Mucosa of descending colon (tissue), 3 donors: ENCODE data around the gene ESRRB. TPM values are rescaled to one million over a fixed set of nuclear protein-coding genes. Genes with fewer than 3 reads are reported as not detected.

Experiments used
- ATAC-seq: fragments of 200-7000 bp; cut with Tn5 transposase; one replicate; pipeline ENCODE4 v1.9.1; 2020; ENCODE audit warnings: mild to moderate bottlenecking, moderate library complexity
- DNase-seq, 3 donors: peaks; one replicate each; pipeline ENCODE4 v3.0.0-alpha.2; 2020
- H3K36me3 ChIP-seq: fragments of 200-600 bp; one replicate; pipeline ENCODE4 v1.8.0; 2021; ENCODE audit warnings: low read depth, mild to moderate bottlenecking
- H3K4me1 ChIP-seq: fragments of 200-600 bp; one replicate; pipeline ENCODE4 v1.8.0; 2021; ENCODE audit warnings: low read depth, mild to moderate bottlenecking
- H3K4me3 ChIP-seq: fragments of 200-600 bp; one replicate; pipeline ENCODE4 v1.8.0; 2021; ENCODE audit warnings: mild to moderate bottlenecking
- H3K9me3 ChIP-seq: fragments of 200-600 bp; one replicate; pipeline ENCODE4 v1.8.0; 2021; ENCODE audit warnings: mild to moderate bottlenecking
- intact Hi-C, 2 donors: fragments of 100-400 bp; cut with DNase I in 1 of 2; cut with micrococcal nuclease in 1 of 2; formaldehyde crosslinking; loops; one replicate each; pipeline versions ENCODE4 v1.11.0 to v1.11.1; 2022; cut with DNase I, micrococcal nuclease
- total RNA-seq, 3 donors: library from RNA; stranded (reverse); fragmentation: NEBNext Ultra II Directional in 2 of 3; extraction: Animal tissue kit (Norgen Biotek cat#: 25700) in 2 of 3; gene quantifications; one replicate each; pipeline versions ENCODE4 v1.2.1 to v1.2.4, GENCODE V29; 2021 to 2023
- TF ChIP-seq, protein P1 (sequence below): fragments of 200-600 bp; IDR thresholded peaks from one replicate; pipeline ENCODE4 v1.8.0; 2022; ENCODE audit warnings: antibody characterized with exemption, mild to moderate bottlenecking
- donor health status: DM: no; HTN: no; CAD: no; lungs with moderate emphysema.
- donor health status: DM: no; HTN: no; CAD: no.
- donor health status: DM: no; HTN: yes; CAD: no.

The ESRRB gene
- total RNA-seq, 3 donors from 2014 or later: 0.14 to 0.32 TPM; not detected in 1

DNA sequence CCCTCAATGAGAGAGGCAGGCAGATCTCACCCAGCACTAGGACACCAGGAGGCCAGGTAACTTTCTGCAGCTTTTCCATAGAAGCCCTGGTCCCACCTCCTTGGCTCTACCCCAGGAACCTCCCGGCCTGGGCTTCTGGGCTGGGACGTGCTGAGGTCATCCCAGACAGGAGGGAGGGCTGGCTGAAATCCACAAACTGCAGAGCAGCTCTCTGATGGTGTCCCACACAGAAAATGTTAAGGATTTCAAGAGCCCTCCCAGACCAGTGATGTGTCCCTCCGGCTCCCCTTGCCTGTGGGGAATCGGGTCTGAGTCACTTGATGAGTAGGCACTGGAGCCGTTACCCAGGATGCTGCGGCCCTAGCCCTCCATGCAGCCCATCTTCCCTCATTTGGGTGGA lies 124.1 kb downstream of the ESRRB start:
- intact Hi-C loops: no loop called here
- no peak for DNase-seq
- TF ChIP-seq, protein P1, sequence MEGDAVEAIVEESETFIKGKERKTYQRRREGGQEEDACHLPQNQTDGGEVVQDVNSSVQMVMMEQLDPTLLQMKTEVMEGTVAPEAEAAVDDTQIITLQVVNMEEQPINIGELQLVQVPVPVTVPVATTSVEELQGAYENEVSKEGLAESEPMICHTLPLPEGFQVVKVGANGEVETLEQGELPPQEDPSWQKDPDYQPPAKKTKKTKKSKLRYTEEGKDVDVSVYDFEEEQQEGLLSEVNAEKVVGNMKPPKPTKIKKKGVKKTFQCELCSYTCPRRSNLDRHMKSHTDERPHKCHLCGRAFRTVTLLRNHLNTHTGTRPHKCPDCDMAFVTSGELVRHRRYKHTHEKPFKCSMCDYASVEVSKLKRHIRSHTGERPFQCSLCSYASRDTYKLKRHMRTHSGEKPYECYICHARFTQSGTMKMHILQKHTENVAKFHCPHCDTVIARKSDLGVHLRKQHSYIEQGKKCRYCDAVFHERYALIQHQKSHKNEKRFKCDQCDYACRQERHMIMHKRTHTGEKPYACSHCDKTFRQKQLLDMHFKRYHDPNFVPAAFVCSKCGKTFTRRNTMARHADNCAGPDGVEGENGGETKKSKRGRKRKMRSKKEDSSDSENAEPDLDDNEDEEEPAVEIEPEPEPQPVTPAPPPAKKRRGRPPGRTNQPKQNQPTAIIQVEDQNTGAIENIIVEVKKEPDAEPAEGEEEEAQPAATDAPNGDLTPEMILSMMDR: no peak

DNA sequence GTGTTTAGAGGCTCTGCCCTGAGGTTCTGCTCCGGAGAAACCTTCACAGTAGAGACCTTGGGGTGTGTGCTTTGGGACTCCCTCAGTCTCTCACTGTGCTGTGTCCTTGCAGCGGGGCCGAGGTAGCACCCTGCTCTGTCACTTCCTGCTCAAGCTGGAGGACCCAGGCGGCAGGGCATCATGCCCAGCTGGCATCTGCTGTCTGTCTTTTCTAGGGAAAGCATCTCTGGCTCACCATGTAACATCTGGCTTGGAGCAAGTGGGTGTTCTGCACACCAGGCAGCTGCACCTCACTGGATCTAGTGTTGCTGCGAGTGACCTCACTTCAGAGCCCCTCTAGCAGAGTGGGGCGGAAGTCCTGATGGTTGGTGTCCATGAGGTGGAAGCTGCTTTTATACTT lies 124.5 kb downstream of the ESRRB start:
- TF ChIP-seq, protein P1: no peak
- Histone ChIP-seq H3K9me3 (no peaks in the 10 kb centered on the region), H3K4me3 (no peak overlapping the region), H3K36me3 (no peaks in the 10 kb centered on the region), H3K4me1 (no peaks in the 10 kb centered on the region)
- ATAC-seq (no peak), DNase-seq (no peak)
- intact Hi-C loops: no loop called here

More for the DNA sequence above, 124.1 kb downstream of the ESRRB start:
- Histone ChIP-seq H3K4me3 (no peak overlapping the region), H3K4me1 (no peaks in the 10 kb centered on the region), H3K36me3 (no peaks in the 10 kb centered on the region), H3K9me3 (no peaks in the 10 kb centered on the region)
- ATAC-seq: no peak

DNA sequence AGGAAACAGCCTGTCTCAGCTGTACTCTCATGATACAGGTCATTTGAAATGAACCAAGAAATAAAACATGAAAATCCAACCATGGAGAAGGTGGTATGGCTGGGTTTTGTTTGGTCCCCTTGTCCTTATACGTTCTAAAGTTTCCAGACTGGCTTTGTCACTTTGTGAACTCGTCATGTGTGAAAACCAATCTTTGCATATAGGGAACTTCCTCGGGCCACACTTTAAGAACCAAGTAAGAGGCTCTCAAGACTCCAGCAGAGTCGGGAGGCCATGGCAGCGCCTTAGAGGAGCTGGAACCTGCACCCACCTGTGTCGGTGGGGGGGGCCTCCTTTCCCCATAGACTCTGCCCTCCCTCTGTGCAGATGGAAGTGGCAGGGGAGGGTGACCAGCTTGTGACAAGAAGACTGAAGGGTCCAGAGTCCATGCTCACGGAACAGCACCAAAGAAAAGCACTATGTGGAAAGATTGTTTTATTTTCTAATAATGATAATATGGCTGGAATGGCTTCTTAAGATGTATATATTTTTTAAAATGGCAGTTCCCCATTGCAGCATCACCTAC lies 125.3 kb downstream of the ESRRB start:
- Histone ChIP-seq H3K36me3 (no peaks in the 10 kb centered on the region), H3K4me1 (no peaks in the 10 kb centered on the region), H3K9me3 (no peaks in the 10 kb centered on the region), H3K4me3 (no peak overlapping the region)
- ATAC-seq (no peak), DNase-seq (no peak)
- intact Hi-C loops: no loop called here
- TF ChIP-seq, protein P1: no peak

DNA sequence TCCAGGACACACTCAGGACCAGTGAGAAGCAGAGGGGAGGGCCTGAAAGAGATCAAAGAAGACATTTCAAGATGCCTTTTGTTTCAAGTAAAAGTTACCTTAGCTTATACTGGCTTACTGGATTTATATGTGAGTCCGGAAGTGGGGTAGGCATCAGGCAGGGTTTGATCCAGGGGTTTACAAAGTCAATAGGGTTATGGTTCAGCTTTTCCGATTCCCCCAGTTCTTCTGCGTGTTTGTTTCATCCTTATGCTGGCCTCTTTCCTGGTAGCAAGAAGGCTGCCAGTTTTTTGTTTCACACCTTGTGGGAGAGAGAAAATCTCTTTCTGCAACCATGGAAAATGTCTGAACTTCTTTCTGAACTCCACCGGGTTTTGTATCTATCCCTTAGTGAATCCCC lies 126.3 kb downstream of the ESRRB start:
- no peak for ATAC-seq
- DNase-seq: no peak
- Histone ChIP-seq H3K36me3 (no peaks in the 10 kb centered on the region), H3K9me3 (no peaks in the 10 kb centered on the region), H3K4me3 (no peak overlapping the region), H3K4me1 (no peaks in the 10 kb centered on the region)
- TF ChIP-seq, protein P1: no peak
- intact Hi-C loops: no loop called here

DNA sequence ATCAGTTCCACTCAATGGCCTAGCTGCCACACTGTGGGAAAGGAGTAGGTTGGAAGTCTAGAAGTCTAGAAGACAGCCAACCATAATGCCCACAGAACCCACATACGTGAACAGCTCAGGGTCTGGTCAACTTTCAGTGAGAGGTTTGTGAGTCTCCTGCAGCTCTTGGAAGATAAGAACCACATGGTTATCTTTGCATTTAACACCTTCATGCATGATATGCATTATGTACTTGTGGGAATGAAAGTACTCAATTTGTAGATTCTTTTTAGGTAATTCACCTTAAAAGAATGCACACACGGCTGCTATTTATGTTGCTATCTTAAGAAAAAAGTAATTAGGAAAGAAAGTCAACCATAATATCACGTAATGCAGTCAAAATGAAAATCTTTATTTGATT lies 126.7 kb downstream of the ESRRB start:
- TF ChIP-seq, protein P1: no peak
- DNase-seq: no peak
- H3K9me3 ChIP-seq: no peaks in the 10 kb centered on the region
- ATAC-seq: no peak
- no peak overlapping the region for H3K4me3 ChIP-seq
- H3K36me3 ChIP-seq: no peaks in the 10 kb centered on the region
- no peaks in the 10 kb centered on the region for H3K4me1 ChIP-seq
- intact Hi-C loops: no loop called here

DNA sequence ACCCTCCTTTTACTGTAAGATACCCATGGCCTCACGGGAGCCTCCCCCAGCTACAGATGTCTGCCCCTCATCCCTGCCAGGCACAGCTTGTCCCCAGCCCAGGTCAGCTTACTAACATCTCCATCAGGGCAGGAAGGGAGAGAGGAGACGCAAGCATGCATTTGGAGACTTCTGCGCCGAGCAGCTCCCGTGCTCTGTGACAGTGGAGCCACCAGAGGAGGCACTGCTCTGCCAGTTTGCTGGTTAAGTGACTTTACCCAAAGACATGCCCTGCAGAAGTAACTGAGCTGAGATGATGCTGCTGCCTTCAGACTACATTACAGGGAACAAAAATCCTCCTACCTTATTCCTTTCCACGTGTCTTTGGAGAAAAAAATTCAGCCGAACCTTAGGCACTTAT lies 133.4 kb downstream of the ESRRB start:
- ATAC-seq (no peak), DNase-seq (no peak)
- Histone ChIP-seq H3K9me3 (no peaks in the 10 kb centered on the region), H3K36me3 (no peaks in the 10 kb centered on the region), H3K4me3 (no peak overlapping the region), H3K4me1 (no peaks in the 10 kb centered on the region)
- intact Hi-C loops: no loop called here
- TF ChIP-seq, protein P1: no peak
